Upper lobe of right lung (tissue), 1 donor: ENCODE measurements around the gene ZBBX. TPM values are rescaled to one million over a fixed set of nuclear protein-coding genes. Genes with fewer than 3 reads are reported as not detected.

Source experiments
- ATAC-seq: fragments of 200-7000 bp; cut with Tn5 transposase; one replicate; pipeline ENCODE4 v1.9.1; 2020; ENCODE audit warnings: mild to moderate bottlenecking, moderate library complexity
- DNase-seq: peaks from one replicate; pipeline ENCODE4 v3.0.0-alpha.2; 2020
- H3K27ac ChIP-seq: fragments of 200-600 bp; one replicate; pipeline ENCODE4 v1.8.0; 2022
- H3K27me3 ChIP-seq: fragments of 200-600 bp; one replicate; pipeline ENCODE4 v1.8.0; 2022; ENCODE audit warnings: mild to moderate bottlenecking
- H3K36me3 ChIP-seq: fragments of 200-600 bp; one replicate; pipeline ENCODE4 v1.8.0; 2022
- H3K4me1 ChIP-seq: fragments of 200-600 bp; one replicate; pipeline ENCODE4 v1.8.0; 2022
- H3K4me3 ChIP-seq: fragments of 200-600 bp; one replicate; pipeline ENCODE4 v1.8.0; 2022; ENCODE audit warnings: mild to moderate bottlenecking
- H3K9me3 ChIP-seq: fragments of 200-600 bp; one replicate; pipeline ENCODE4 v1.8.0; 2022
- intact Hi-C: fragments of 100-400 bp; cut with DNase I; formaldehyde crosslinking; loops from one replicate; pipeline ENCODE4 v1.11.0; 2022
- total RNA-seq: library from RNA; stranded (reverse); fragmentation: NEBNext Ultra II Directional; extraction: Animal tissue kit (Norgen Biotek cat#: 25700); gene quantifications from one replicate; pipeline ENCODE4 v1.2.1, GENCODE V29; 2021
- TF ChIP-seq, protein P1 (sequence below): fragments of 200-600 bp; IDR thresholded peaks from one replicate; pipeline ENCODE4 v1.8.0; 2022; ENCODE audit warnings: antibody characterized with exemption
- donor health status: DM: no; HTN: yes; CAD: no; lungs with severe emphysema.

The ZBBX gene
- total RNA-seq, 1 donor from 2014 or later, result not detected

GRCh38 chr3:167330993-167331785 is 48.9 kb downstream of the ZBBX start:
- no peaks in the 10 kb centered on the region for H3K4me1 ChIP-seq
- TF ChIP-seq, protein P1, sequence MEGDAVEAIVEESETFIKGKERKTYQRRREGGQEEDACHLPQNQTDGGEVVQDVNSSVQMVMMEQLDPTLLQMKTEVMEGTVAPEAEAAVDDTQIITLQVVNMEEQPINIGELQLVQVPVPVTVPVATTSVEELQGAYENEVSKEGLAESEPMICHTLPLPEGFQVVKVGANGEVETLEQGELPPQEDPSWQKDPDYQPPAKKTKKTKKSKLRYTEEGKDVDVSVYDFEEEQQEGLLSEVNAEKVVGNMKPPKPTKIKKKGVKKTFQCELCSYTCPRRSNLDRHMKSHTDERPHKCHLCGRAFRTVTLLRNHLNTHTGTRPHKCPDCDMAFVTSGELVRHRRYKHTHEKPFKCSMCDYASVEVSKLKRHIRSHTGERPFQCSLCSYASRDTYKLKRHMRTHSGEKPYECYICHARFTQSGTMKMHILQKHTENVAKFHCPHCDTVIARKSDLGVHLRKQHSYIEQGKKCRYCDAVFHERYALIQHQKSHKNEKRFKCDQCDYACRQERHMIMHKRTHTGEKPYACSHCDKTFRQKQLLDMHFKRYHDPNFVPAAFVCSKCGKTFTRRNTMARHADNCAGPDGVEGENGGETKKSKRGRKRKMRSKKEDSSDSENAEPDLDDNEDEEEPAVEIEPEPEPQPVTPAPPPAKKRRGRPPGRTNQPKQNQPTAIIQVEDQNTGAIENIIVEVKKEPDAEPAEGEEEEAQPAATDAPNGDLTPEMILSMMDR, result no peak
- no peaks in the 10 kb centered on the region for H3K27me3 ChIP-seq
- H3K36me3 ChIP-seq, result no peaks in the 10 kb centered on the region
- intact Hi-C loops, result no loop called here
- ATAC-seq (no peak), DNase-seq (no peak)
- H3K9me3 ChIP-seq, result no peaks in the 10 kb centered on the region
- H3K27ac ChIP-seq, result no peak overlapping the region
- H3K4me3 ChIP-seq, result no peak overlapping the region

DNA sequence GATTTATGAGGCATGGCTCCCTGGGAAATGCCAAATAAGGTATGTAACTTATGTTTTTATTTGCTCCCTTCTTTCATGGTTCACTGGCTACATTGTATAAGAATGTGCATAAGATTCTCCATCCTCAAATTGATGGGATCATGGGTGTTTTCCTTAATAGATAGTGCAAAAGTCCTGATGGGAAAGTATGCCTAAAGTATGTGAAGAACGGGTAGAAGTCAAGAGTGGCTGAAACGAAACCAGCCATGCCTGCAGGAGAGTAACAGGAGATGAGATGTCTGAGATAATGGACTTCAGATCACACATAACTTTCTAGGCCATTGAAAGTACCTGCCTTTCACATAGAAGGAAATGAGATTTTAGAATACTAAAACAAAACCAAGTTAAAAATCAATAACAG is 56.5 kb downstream of the ZBBX start:
- no peak overlapping the region for H3K27ac ChIP-seq
- H3K4me3 ChIP-seq, result no peak overlapping the region
- ATAC-seq, result no peak
- H3K9me3 ChIP-seq, result no peaks in the 10 kb centered on the region
- TF ChIP-seq, protein P1, result no peak
- H3K36me3 ChIP-seq, result no peaks in the 10 kb centered on the region
- DNase-seq, result no peak
- H3K4me1 ChIP-seq, result no peaks in the 10 kb centered on the region
- H3K27me3 ChIP-seq, result no peaks in the 10 kb centered on the region
- intact Hi-C loops, result no loop called here

GRCh38 chr3:167318996-167319615 is 61.0 kb downstream of the ZBBX start:
- Histone ChIP-seq H3K27me3 (no peaks in the 10 kb centered on the region), H3K4me1 (no peaks in the 10 kb centered on the region), H3K36me3 (no peaks in the 10 kb centered on the region), H3K9me3 (no peaks in the 10 kb centered on the region), H3K4me3 (no peak overlapping the region), H3K27ac (no peak overlapping the region)
- ATAC-seq (peak; percentile 40), DNase-seq (no peak)
- TF ChIP-seq, protein P1, result no peak
- intact Hi-C loops, result no loop called here

GRCh38 chr3:167318306-167318705 is 61.8 kb downstream of the ZBBX start:
- H3K4me3 ChIP-seq, result no peak overlapping the region
- TF ChIP-seq, protein P1, result no peak
- H3K27me3 ChIP-seq, result no peaks in the 10 kb centered on the region
- DNase-seq (no peak), ATAC-seq (no peak)
- H3K36me3 ChIP-seq, result no peaks in the 10 kb centered on the region
- H3K9me3 ChIP-seq, result no peaks in the 10 kb centered on the region
- no peaks in the 10 kb centered on the region for H3K4me1 ChIP-seq
- H3K27ac ChIP-seq, result no peak overlapping the region
- intact Hi-C loops, result no loop called here

GRCh38 chr3:167306319-167306718 is 73.8 kb downstream of the ZBBX start:
- intact Hi-C loops, result no loop called here
- H3K36me3 ChIP-seq, result no peaks in the 10 kb centered on the region
- TF ChIP-seq, protein P1, result no peak
- no peak overlapping the region for H3K27ac ChIP-seq
- H3K27me3 ChIP-seq, result no peaks in the 10 kb centered on the region
- ATAC-seq (no peak), DNase-seq (no peak)
- no peaks in the 10 kb centered on the region for H3K9me3 ChIP-seq
- H3K4me1 ChIP-seq, result no peaks in the 10 kb centered on the region
- no peak overlapping the region for H3K4me3 ChIP-seq
